Measurements from ENCODE around the gene ZC3H12A.

- no peak for TF ChIP-seq CTCF (conservative IDR thresholded peaks at IDR 0.05; ENCODE audit: low read length)
- no peak for TF ChIP-seq EZH2phosphoT487 (IDR thresholded peaks at IDR 0.05; ENCODE audit: borderline replicate concordance)
These were observed 7.1 kb downstream of the ZC3H12A start for GRCh38 chr1:37481289-37482003.
